HepG2 (cell line): ENCODE results near the gene ESPN.

Source experiments
- HOXA7 ChIP-seq: sonication (generic); formaldehyde crosslinking; IDR thresholded peaks from 2 replicates; pipeline ENCODE4 v1.8.1; 2022; ENCODE audit warnings: mild to moderate bottlenecking, missing genetic modification reagents, moderate library complexity
- SMC3 ChIP-seq: IDR thresholded peaks from 2 replicates; pipeline ENCODE4 v1.6.1; 2011; ENCODE audit warnings: low read length, improper control_type of control experiment

GRCh38 chr1:6507461-6507911 is 82.9 kb downstream of the ESPN start:
- TF ChIP-seq SMC3 (no peak), HOXA7 (CRISPR knock-in tag) (no peak)
